ENCODE measurements around the gene CNPPD1.

The CNPPD1 gene

DNA sequence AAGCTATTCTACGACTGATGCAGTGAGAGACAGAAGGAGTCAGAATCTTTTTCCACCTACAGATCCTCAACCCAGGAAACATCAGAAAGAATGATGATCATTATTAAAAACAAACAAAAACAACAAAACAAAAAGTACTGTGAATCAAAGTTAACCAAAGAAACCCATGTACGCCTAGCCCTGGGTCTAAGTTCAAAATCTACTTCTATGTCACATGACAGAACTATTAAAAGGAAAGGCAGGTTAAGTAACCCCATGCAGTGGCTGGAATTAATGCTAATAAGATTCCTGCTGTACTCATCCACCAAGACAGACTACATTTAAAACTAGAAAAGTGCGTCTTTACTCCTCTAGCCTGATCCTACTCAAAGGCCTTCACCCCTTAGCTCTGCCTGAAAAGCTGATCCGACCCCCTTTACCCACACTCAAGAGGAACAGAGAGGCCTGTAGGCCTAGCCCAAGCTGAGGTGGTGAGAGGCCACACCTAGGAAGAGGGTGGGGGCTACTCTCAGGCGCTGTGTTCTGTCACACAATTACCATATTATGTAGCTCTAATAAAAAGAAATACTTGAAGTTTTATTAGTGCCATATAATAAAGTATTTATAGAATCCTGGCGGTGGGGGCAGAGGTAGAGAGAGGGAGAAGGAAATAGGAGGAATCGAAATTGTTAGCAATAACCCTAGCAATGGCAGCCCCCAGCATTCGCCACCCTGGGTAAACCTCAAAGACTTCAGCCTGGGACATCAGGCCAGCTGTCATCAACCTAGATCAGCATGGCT lies 53.2 kb downstream of the CNPPD1 start:
- in situ Hi-C loops (cut with HindIII; ENCODE audit: low sequenced_read_pairs), result no loop called here

DNA sequence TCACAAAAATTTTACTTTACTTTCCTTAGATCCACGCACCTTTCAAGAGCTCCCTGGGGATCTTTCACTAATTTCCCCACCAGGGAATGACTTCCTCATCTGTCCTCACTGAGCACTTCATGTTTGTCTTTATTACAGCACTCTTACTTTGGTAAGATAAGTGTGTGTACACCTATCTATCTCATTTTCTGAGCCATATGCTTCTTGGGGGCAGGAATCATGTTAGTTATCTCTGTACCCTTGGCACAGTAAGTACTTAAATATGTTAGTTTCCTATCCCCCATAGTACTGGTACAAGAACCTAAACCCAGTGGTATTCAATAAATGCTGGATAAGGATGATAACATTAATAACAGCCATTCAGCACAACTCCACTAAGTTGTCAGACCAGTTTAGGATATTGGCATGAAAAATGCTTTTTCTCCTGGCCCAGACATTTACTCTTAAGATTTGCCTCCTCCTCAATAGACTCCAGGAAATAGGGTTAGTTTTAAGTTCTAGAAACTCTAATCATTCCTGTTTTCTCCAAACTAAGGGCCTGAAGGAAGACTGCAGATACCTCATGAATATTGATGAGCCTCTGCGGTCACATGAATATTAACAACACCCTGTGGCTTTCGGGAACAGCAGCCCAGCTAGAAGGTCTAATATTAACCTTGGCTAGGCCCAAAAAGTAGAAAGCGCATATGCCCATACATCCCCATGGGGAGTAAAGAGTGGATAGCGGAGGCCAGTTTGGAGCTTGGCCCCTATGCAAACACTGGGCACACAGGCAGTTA lies 54.3 kb downstream of the CNPPD1 start:
- in situ Hi-C loops (cut with HindIII; ENCODE audit: low sequenced_read_pairs), result no loop called here
